A549 treated with GW870086 at 1 μM for 4 hours (cell line): ENCODE data around the gene TMEM242. TPM values are rescaled to one million over a fixed set of nuclear protein-coding genes. Genes with fewer than 3 reads are reported as not detected.

Source experiments
- total RNA-seq: library from RNA; stranded (reverse); fragments of 200-300 nt; extraction: Qiagen RNA extraction; gene quantifications from 5 replicates; pipeline ENCODE4 v1.2.3, GENCODE V29; 2022; ENCODE audit warnings: low read depth

TMEM242 gene
- total RNA-seq, result 5.7 to 7.1 TPM (median 6.6 TPM) in 5 replicates

DNA sequence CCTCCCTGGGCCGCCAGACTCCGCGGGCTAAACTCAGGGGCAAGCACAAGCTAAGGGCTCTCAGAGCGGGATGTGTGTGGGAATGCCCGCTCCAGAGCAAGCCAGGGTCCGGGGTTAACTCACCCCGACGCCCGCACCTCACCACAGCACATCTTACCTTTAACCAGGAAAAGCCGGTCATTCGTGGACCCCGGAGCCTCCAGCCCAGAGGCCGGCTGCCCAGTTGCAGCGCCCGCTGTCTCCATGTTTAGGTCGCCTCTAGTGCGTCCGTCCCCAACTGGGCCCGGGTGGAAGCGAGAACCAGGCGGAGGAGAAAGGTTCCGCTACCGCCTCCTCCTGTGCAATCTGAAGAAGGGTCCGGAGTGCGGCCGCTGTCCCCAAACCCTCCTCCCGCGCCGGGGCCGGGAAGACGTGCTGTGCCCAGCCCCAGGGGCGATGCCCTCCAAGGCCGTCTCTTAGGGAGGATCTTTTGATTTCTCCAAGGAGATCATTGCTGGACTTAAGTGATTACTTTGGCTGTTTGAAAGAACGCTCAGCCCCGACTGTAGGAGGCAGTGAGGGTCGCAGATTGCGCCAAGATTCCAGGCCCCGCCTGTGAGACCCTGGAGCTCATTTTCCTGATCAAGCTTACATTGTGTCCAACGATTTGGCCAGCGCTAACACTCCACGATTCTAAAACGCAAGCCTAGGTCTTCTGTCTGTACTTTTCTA lies at the start of gene TMEM242:
TMEM242 (minus strand) TSS at position 265 of the 711 bp plus-strand sequence; CDS start at position 245, 20 bp downstream.

Other genes starting within 250 kb of the TMEM242 start
- 2.6 to 5.5 TPM (median 3.3 TPM) in 5 replicates for gene ZDHHC14, start 57.7 kb upstream of the TMEM242 start, total RNA-seq